Colon (tissue), 2 donors: ENCODE results near the gene RPS6KA5.
"Not testable (repeated sequence)": the region's sequence is repeated elsewhere in the genome, so short reads cannot be mapped to it uniquely, and the experiment has no call there.

ENCODE experiments used
- FAIRE-seq: peaks from 2 replicates; lab custom pipeline; 2012; peaks lifted over from hg19 to GRCh38; lab: Jason Lieb, UNC
- donor health status: control.
- donor health status: control.

RPS6KA5 gene

DNA sequence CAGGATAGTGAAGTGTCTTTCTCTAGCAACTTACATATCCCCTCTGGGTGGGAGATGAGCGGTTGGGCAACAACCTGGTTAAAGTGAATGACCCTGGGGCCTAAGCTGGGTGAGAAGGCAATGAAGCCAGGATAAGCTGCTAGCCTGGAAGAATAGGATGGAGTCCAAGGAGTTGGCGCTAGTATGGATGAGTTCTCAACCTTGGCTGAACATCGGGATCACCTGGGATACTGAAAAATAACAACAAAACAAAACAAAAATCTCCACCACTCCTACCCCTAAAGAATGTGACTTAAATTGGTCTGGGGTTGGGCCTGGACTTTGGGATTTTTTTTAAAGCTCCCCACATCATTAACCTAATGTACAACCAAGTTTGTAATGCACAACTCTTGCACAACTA, 4.8 kb upstream of the RPS6KA5 start:
- FAIRE-seq: no peak

DNA sequence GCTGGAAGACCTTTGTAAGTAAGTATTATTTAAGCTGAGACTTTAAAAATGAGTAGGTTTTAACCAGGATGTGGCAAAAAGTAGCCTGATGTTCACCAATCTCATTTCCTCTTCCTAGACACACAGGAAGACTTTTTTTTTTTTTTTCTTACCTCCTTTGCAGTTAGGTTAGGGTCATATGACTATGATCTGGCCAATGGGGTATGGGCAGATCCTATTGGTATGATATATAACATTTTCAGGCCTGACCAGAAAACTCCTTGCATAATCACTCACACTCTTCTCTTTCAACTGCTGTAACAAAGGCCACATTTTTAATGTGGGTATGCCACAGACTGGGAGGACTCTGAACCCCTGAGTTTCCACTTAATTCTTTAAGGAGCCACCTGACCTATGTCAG, 2.7 kb upstream of the RPS6KA5 start:
- no peak for FAIRE-seq

DNA sequence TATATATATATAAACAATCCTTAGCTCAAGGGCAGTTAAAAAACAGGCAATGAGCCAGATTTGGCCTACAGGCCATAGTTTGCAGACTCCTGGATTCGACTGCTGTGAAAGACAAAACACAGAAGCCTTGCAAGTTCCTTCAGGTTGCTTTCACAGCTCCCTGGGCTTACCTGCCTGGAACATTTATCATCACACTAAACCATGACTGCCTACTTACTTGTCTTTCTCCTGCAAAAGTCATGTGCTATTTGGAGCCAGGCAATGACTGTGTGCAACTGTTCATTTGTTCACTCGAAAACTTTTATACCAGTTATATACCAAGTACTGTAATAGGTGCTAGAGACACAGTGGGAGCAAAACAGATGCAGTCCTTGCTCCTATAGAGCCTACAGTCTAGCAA, 2.2 kb upstream of the RPS6KA5 start:
- FAIRE-seq: no peak

DNA sequence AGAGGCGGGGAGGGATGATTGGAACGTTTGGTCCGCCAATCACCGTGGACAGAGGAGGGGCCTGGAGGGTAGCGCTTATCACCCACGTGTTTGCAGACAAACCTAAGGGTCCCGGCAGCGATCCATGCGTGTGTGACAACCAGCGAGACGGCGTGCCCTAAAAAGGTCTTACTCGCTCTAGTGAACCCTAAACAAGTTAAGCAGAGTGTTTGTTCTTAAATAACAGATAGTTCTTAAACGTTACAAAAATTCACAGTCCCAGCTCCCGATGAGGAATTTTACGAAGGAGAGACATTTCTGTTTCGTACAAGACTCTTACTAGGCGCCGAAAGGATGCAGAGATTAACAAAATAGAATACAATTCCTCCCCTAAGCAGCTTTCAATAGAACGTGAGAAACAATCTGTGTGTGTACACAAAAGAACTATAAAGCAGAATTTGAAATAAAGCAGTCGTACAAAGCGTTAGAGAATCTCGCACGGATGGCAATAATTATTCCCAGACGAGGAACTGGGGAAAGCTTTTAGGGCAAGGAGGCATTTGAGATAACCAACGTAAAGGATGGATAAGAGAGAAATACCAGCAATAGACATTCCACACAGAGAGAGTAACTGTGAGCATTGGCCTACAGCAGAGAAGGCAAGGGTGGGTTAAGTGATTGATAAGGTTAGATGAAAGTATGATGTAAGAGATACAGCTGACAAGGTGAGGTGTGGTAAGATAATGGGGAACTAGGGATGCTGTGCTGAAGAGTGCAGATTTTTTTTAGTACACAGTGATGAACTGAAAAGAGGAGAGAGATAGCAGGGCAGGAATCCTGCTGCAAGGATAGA, 831 bp upstream of the RPS6KA5 start:
- FAIRE-seq: no peak

DNA sequence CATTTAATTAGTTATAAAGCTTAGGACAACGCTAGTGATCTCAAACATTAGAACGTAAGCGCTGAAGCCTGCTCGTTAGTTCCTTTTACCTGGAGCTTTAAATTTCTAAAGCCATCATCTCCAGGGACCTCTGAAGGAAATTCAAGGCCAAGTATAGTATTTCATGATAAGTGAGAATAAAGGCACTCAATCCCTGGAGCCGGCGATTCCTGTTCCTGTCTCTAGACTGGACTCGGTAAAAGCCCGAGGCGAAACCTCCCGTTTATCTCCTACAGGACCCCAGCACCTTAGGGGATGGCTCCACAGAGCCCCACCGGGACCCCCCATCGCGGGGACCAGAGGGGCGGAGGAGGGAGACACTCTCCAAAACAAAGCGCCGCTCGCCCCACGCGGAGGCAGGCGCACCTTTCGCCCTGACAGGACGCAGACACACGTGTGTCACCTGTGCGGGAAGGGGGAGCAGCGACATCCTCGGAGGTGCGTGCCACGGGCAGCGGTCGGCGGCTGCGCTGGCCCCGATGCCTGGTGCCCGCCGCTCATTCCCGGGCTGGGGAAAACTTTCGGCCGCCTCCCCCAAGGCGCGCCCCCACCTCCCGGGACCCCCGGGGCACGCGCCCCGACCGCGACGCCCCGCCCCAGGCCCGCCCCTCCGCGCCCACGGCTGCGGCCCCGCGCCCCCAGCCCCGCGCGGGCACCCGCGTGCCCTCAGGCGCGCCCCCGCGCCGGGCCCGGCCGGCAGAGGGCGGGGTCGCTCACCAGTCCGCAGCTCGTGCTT, 678 bp downstream of the RPS6KA5 start:
- no peak for FAIRE-seq

DNA sequence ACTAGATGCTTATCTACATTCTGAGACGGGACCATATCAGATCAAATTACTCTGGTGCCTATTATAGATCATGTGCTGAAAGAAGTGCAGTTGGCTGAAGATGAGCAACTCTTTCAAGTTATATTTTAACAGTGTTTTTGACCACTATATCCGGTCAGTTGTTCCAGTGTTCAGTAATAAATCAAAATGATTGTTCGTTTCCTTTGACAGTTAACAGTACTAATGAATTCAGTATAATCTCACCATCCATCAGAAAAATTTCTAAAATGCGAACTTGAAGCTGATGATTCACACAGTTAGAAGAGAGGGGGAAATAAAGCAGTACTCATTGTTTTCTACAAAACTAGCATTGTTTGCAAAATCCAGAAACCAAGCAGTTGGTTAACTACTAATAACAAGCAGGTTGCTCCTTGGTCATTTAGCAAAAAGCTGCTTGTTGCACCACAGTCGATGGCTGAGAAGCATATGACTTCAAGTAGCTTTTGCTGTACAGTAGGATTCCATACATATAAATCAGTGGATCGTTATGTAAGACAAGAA, 2.3 kb downstream of the RPS6KA5 start:
- FAIRE-seq: no peak

DNA sequence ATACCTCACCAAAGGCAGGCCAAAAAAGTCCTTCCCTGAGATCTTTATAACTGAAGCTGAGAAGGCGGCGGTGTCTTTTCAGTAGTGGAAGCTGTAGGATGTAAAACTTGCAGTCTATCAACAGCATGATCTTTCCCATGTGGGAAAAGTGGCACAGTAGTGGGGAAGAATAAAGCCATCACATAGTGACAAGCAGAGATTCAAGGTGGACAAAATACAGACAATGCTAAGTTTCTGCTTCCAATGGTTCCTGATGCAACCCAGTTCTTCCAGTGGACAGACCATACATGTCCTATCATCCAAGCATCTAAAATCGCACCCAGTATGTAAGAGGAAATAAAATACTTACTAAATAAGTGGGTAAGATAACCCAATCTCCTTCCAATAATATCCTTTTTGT, 4.1 kb downstream of the RPS6KA5 start:
- no peak for FAIRE-seq

DNA sequence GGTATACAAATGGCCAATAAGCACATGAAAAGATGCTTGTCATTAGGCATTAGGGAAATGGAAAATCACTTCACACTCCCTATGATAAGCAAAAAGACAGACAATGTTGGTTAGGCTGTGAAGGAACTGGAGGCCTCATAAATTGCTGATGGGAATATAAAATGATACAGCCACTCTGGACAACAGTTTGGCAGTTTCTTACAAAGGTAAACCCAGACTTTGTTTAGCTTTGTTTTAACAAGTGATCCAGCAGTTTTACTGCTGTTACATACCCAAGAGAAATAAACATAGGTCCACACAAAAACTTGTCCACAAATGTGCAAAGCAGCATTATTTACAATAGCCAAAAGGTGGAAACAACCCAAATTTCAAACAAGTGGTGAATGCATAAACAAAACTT, 5.4 kb downstream of the RPS6KA5 start:
- FAIRE-seq: no peak

DNA sequence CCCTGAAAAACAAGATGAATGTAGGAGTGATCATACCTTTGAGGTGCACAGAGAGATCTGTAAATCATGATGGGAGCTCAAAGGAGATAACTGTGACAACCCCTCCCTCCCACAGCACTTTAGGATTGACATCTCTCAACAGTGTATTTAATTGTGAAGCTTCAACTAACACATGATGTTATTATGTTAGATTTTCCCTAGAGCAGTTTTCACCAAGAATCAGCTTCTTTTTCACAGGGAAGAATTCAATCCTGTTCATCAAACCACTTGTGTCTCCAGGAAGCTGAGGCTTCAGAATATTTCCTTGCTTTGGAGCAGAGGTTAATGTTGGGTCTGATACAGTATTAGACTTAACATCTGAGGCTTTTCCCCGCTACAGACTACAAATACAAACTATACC, 11.8 kb downstream of the RPS6KA5 start:
- no peak for FAIRE-seq

DNA sequence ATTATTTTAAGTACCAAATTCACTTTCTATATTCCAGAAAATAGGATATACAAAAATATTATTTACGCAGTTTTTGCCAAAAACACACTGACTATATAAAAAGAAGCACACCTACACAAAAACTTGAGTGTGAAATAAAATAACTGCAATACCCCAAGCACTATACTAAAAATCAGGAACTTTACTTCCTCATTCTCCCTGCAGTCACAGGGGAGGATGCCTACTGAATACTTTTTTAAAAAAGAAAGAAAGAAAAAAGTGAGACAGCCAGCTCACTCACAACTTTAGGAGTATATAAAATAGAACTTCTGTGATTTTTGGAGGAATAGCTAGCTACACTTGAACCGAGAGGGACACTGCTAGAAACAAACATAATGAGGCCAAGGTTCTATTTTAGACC, 12.2 kb downstream of the RPS6KA5 start:
- FAIRE-seq: no peak

DNA sequence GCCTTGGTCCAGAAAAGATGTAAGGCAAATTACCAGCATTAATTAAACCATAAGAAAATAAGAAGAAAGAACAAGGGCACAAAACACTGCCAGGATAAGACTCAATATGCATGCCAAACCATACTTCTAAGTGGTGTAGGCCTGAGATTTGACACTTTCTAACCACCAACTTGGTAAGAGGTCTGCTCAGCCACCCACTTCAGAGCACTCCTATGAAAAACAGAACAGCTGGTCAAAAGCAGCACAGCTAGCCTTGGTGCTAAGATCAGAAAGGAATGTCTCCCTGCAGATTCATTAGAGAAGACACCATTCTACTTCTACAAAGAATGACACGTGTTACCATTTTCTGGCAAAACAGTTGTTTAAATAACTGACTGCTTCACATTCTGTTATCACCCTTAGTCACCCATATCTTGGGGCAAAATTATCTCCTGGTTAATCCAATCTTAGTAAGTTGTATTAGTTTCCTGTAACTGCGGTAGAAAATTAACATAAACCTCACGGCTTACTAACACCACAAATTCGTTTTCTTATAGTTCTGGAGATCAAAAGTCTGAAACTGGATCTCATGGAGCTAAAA, 13.2 kb downstream of the RPS6KA5 start:
- no peak for FAIRE-seq

DNA sequence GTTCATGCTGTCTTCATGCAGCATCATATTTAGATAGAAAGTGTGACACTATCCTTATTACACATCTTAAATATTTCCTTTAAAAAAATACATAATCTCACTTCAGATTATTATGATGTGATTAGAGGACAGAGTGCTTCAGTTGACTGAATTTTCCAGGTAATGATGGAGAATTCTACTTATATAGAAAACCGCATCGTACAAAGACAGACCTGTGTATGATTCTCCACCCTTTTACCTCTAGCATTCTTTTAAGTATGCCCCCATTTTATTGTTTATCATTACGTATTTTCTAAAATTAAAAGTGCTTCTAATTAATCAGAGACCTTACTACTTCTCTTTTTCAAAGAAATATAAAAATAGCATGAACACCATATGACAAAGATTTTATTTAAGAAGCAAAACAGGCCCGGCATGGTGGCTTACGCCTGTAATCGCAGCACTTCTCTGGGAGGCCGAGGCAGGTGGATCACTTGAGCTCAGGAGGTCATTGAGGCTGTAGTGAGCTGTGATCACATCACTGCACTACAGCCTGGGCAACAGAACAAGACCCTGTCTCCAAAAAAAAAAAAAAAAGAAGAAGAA, 13.9 kb downstream of the RPS6KA5 start:
- FAIRE-seq: no peak

DNA sequence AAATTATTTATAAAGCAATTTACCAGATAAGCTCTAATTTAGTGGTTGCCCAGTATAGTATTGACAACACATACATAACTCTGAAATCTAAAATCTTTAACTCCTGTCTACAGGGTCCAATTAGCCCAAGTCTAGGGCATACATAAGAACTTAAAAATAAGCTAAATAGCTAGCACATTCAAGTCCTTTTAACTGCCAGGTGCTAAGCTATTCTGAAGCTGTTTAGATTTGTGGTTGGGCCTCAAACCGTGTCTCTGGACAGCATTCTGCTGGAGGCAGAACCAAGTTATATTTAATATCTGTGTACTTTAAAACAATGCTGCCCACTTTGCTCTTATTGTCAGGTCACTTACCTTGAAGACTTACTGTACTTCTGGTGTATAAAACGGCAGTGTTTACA, 19.0 kb downstream of the RPS6KA5 start:
- no peak for FAIRE-seq

DNA sequence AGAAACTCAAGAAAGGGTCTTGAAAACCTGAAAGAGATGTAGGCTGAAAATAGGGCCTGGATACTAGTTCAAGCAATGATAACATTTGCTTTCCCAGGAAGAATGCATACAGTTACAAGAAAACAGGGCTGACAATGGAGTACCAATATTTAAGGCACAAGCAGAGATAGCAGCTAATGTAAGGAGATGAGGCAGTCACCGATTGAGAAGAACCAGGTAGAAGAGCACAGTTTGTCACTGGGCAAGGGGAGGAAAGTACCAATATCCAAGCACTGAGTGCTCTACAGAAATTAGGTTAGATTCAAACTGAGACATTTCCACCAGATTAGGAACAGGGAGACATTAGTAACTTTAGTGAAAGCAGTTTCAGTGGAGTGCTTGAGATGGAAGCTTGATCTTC, 19.9 kb downstream of the RPS6KA5 start:
- FAIRE-seq: no peak

DNA sequence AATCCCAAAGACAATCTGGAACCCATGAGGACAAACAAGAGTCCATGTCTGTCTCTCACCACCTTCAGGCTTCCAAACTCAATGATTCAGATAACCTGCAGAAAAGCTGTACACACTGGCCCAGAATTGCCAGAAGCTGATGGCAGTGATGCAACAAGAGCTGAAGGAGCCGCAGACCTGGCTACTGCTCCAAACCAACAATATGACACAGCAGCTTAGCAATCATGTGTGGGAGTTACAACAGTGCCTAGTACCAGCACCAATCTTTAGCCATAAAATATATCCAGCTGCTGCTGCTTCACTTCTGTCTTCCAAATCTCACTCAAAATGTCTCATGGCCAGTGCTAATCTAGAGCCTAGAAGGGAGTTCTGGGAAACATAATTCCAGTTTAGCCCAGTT, 22.0 kb downstream of the RPS6KA5 start:
- FAIRE-seq: no peak

DNA sequence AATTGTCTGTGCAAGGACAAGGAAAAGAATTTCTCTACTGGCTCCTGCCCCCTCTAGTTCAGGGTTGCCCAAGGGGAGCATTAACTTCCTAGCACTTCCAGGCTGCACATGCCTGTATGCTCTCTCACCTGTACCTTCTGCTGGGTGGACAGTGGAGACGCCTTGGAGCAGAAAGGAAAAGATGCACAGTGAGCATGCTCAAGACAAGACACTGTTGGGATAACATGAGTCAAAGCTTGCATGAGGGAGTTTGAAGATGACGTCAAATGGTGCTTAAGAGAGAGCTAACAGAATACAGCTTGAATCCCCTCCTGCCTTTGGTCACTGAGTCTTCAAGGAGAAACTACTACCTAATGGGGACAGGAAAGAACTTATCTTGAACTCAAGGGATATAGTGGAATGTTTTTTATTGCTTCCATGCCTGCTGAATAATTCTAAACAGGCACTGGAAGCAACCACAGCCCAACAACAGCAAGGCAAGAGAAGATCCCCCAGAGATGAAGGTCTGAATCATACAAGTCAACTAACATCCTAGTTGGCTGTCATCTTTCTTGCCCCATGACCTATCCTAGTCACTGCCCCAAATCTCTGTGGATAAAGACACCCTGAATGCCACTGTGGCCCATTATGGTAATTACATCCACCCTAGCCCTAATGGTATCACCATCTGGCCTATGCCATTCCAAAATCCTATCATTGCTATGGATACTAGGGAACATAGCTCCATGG, 23.5 kb downstream of the RPS6KA5 start:
- FAIRE-seq: no peak

DNA sequence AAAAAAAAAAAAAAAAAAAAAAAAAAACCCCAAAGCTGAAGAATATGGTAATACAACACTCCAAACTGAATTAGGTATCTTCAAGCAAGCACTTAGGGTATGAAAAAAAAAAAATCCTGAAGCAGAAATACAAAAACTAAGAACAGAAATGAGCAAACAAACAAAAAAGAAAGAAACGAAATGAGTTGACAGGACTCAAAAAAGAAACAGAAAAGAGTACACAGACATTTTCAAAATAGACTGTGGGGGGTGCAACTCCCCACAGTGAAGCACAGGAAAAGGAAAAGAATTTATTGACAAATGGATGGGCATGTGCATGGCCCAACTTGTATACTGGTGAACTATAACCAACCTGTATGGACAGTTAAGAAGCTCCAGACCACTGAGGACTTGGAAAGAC, 24.6 kb downstream of the RPS6KA5 start:
- no peak for FAIRE-seq

DNA sequence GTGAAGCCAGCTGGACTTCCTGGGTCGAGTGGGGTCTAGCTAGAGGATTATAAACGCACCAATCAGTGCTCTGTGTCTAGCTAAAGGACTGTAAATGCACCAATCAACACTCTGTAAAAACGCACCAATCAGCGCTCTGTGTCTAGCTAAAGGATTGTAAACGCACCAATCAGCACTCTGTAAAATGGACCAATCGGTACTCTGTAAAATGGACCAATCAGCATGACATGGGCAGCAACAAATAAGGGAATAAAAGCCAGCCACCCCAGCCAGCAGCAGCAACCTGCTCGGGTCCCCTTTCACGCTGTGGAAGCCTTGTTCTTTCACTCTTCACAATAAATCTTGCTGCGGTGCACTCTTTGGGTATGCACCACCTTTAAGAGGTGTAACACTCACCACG, 26.1 kb downstream of the RPS6KA5 start:
- not testable (repeated sequence) for FAIRE-seq

DNA sequence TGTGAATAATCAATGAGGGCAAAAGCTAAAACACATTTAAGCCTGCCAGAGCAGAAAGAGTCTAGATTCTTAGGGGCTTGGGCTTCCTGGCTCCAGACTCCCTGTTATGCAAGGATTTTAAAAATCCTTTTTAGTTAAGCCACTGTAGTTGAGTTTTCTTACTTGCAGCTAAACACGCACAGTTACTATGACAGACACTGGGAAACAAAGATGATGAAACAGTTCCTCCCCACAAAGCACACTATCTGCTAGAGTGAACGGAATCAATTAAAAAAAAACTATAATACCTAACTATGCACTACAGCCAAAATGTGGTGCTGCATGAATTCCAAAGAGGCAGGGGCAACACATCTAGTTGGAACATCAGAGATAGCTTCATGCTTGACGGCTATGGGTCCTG, 28.2 kb downstream of the RPS6KA5 start:
- no peak for FAIRE-seq

DNA sequence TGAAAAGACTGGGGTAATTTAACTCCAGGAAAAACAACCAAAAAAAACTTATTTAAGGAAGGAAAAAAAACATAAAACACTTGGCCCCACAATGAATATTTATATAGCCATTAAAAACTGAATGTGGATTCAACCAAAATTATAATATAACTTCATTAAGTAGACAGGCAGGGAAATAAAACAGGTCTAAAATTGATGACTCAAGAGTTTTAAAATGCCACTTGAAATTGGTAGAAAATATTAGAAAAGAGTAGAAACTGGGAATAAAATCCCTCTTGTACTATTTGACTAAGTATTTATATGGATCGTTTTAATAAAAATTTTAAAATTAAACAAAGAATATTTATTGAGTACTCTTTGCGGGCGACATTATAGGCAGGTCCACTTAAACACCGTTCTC, 28.8 kb downstream of the RPS6KA5 start:
- FAIRE-seq: no peak

DNA sequence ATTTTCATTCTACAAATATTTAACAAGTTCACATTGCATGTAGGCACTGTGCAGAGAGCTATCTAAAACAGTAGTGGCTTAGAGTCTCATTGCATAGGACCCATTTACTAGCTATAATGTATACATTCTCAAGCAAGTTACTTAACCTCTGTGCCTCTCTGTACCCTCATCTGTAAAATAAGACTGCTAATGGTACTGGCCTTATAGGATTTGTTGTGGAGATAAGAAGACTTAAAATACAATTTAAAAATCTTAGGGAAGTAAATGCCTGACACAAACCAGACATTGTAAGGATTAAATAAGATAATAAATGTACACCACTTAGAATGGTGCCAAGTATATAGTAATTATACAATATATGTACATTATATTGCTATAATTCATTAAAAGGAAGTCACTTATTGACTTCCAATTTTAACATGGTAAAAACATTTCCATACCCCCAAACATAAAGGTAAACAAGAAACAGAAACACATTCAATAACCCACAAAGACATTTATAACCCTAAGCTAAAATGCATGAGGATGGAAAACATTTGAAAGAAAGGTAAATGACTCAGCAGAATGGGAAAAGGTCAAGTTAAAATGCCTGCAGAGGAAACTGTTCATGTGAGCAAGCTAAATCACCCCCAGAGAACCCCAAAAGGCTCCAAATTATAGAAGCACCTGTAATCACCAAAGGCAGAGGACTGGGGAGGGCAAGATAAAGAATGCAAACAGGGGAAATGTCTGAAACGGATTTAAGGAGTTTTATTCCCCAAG, 30.8 kb downstream of the RPS6KA5 start:
- no peak for FAIRE-seq
